Activated CD8-positive, alpha-beta memory T cell treated with anti-CD3 and anti-CD28 coated beads for 1 hour (primary cell): Measurements from ENCODE around the gene KAT14.
"Not testable (repeated sequence)": the region's sequence is repeated elsewhere in the genome, so short reads cannot be mapped to it uniquely, and the experiment has no call there.

Experiments
- DNase-seq, 2 donors: peaks; one replicate each; pipeline ENCODE4 v3.0.0-alpha.2; 2020; ENCODE audit warnings: low read depth in 1 of 2; ENCODE audit errors: extremely low read depth in 1 of 2

Gene KAT14, protein sequence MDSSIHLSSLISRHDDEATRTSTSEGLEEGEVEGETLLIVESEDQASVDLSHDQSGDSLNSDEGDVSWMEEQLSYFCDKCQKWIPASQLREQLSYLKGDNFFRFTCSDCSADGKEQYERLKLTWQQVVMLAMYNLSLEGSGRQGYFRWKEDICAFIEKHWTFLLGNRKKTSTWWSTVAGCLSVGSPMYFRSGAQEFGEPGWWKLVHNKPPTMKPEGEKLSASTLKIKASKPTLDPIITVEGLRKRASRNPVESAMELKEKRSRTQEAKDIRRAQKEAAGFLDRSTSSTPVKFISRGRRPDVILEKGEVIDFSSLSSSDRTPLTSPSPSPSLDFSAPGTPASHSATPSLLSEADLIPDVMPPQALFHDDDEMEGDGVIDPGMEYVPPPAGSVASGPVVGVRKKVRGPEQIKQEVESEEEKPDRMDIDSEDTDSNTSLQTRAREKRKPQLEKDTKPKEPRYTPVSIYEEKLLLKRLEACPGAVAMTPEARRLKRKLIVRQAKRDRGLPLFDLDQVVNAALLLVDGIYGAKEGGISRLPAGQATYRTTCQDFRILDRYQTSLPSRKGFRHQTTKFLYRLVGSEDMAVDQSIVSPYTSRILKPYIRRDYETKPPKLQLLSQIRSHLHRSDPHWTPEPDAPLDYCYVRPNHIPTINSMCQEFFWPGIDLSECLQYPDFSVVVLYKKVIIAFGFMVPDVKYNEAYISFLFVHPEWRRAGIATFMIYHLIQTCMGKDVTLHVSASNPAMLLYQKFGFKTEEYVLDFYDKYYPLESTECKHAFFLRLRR

DNA sequence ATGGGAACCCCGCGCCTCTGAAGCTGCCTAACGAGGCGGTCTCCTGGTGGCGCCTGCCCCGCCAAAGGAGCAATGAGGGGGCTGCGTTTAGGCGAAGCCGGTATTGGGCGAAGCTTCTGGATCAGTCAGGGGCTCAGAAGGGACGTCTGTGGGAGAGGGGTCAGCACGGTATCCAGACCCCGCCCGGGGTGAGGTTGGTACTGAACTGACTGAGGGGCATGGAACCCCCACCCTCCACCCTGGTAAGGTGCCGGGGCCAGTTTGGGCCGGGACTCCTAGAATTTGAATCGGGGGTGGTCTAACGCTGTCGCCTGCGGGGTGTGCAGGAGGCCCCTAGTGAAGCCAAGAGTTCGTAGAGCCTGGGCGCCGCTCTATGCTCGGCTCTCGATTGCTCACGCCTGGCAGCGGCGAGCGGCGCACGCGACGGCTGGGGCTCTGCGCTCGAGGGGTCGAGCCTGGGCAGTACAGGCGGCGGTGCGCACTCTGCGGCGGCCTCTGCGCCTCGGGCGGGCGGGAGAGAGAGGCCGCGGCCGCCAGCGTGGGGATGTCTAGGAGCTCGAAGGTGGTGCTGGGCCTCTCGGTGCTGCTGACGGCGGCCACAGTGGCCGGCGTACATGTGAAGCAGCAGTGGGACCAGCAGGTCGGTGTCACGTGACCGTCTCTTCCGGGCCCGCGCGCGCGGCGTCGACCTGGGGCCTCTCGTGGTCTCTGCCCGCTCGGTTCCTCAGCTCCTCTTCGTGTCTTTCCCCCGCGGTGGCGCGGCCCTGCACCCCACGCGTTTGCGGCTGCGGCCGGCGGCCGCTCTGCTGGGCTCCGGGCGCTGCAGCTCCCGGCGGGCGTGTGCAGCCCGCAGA lies at the start of gene KAT14, which contains the start of gene PET117:
Gene KAT14 (plus strand): TSS at position 452 of the 854 bp plus-strand sequence. CDS start 4,798 bp downstream, outside the sequence.
Gene PET117 (plus strand): TSS at position 452 of the 854 bp plus-strand sequence. CDS start 93 bp downstream, at position 545.
- peak; percentile 77 to 90 for DNase-seq

GRCh38 chr20:18088298-18088697 lies 49.4 kb upstream of the KAT14 start:
- not testable (repeated sequence) for DNase-seq

DNA sequence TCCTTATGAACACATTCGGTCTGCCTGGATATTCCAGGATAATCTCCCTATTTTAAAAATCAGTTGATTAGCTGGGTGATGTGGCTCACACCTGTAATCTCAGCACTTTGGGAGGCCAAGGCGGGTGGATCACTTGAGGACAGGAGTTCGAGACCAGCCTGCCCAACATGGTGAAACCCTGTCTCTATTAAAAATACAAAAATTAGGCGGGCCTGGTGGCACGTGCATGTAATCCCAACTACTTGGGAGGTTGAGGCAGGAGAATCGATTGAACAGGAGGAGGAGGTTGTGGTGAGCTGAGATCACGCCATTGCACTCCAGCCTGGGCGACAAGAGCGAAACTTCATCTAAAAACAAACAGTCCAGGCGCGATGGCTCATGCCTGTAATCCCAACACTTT lies 48.8 kb upstream of the KAT14 start:
- DNase-seq: not testable (repeated sequence)

DNA sequence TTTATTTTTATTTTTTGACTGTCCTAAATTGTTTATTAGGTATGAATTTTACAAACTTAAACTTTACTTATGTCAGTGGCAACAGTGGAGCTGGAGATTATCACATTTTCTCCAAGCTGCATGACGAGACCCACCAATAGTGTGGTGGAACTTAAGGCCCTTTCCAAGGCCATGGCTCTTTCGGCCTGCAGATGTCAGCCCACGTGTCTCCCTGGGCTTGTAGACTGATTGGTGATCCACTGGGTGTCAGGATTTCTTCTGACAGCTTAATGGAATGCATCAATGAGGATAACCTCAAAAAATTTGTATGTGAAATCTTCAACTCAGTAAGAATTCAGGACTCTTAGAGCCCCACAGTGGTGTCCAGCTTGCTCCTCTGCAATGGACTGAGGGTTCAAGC lies 47.6 kb upstream of the KAT14 start:
- no peak for DNase-seq

- no peak for DNase-seq
These were observed 47.2 kb upstream of the KAT14 start for GRCh38 chr20:18090477-18090876.

- no peak for DNase-seq
These were observed 46.0 kb upstream of the KAT14 start for GRCh38 chr20:18091623-18092022.

DNA sequence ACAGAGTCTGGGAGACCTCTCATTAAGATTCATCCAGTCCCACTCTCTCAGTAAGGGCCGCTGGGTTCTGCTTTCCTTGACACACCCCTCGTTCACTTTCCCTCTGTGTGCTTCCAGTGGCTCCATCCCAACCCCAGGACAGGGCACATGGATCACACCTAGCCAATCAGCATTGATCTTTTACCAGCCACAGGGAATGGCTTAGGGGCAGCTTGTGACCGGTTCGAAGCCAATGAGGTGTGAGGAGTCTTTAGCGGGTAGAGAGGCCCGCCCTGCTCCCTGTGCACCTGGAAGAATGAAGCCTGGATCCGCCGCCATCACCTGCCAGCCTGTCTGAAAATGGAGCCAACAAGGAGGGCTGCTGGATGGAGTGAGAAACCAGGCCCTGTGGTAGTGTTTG lies 44.8 kb upstream of the KAT14 start:
- DNase-seq: no peak

DNA sequence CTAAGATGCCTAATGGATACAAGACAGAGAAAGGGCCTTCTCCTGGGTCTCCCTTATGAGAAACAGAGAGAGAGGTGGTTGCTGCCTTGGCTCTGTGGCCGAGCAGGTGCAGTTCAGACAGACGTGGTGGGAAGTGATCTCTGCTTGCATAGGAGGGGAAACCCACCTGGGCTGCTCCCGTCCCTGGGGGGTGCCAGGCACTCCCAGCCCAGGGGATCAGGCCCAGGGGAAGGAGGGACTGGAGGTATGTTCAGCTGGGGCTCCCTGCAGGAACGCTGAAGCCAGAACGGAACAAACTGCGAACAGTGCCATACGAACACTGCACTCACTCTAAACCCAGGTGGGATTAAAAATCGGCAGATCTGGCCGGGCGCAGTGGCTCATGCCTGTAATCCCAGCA lies 44.3 kb upstream of the KAT14 start:
- DNase-seq: no peak

GRCh38 chr20:18094191-18094590 lies 43.5 kb upstream of the KAT14 start:
- DNase-seq: no peak

DNA sequence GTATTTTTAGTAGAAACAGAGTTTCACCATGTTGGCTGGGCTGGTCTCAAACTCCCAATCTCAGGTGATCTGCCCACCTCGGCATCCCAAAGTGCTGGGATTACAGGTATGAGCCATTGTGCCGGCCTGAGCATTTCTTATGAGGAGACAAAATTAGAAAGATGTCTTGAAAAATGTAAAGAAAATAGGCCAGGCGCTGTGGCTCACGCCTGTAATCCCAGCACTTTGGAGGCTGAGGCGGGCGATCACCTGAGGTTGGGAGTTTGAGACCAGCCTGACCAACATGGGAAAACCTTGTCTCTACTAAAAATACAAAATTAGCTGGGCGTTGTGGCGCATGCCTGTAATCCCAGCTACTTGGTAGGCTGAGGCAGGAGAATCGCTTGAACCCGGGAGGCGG lies 37.1 kb upstream of the KAT14 start:
- DNase-seq: not testable (repeated sequence)

GRCh38 chr20:18101125-18101810 lies 36.4 kb upstream of the KAT14 start:
- no peak for DNase-seq

DNA sequence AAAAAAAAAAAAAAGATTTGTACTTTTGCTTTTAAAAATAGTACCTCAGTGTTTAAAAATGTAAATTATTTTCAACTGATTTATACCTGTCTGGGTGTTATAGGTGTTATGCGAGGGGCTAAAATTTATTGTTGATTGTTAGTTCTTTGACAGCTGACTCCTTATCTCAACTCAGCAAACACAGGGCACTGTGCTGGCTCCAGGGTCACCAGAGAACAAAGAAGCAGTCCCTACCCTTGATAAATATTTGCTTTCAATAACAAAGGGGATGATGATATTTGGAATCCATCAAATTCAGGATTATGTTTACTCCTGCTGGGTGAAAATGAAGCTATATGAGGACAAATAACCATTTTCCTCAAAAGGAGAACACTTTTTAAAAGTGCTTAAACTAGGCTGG lies 34.2 kb upstream of the KAT14 start:
- no peak for DNase-seq

DNA sequence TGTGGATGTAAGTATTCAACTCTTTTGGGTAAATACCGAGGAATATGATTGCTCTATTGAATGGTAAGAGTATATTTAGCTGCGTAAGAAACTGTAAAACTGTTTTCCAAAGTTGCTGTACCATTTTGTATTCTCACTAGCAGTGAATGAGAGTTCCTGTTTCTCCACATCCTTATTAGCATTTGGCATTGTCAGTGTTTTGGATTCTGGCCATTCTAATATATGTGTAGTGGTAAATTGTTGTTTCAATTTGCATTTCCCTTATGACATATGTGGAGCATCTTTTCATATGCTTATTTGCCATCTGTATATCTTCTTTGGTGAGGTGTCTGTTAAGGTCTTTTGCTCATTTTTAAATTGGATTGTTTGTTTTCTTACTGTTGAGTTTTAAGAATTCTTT lies 29.3 kb upstream of the KAT14 start:
- no peak for DNase-seq

DNA sequence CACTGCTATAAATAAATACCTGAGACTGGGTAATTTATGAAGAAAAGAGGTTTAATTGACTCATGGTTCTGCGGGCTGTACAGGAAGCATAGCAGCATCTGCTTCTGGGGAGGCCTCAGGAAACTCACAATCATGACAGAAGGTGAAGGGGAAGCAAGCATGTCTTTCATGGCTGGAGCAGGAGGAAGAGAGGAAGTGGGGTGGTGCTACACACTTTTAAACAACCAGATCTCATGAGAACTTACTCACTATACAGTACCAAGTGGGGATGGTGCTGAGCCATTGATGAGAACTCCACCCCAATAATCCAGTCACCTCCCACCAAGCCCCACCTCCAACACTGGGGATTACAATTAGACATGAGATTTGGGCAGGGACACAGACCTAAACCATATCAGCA lies 9.1 kb upstream of the KAT14 start:
- DNase-seq: not testable (repeated sequence)

GRCh38 chr20:18132663-18133062 lies 5.0 kb upstream of the KAT14 start:
- DNase-seq: no peak

DNA sequence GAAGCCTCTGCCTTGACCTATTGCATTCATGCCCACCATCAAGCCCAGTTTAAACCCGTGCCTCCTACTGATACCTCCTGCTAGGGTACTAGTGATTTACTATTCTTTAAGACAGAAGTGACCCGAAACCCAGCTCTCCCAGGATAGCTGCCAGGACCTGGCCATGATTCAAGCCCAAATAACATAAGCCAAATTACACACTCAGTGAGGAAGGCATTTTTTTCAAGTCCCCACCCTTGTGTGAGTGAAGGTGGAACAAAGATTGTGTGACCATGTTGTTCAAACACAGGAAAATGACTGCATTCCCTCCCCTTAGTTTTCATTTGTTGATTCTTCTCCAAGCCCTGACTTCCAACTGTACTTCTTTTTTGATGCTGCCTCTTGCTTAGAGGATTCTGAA lies 3.7 kb upstream of the KAT14 start:
- no peak for DNase-seq

- DNase-seq: no peak
These were observed 561 bp downstream of the KAT14 start for GRCh38 chr20:18138266-18138582.

- no peak for DNase-seq
These were observed 1.2 kb downstream of the KAT14 start for GRCh38 chr20:18138639-18139583.

- DNase-seq: no peak
These were observed 2.2 kb downstream of the KAT14 start for GRCh38 chr20:18139832-18140231.
